HEK293 (cell line): ENCODE measurements around the gene ACTG2.

ENCODE experiments used
- GLI4 ChIP-seq: fragments of 450-650 bp; formaldehyde crosslinking; IDR thresholded peaks from 2 replicates; pipeline ENCODE4 v1.5.1; 2016; ENCODE audit warnings: missing biosample characterization, missing genetic modification characterization
- MZF1 ChIP-seq: fragments of 450-650 bp; formaldehyde crosslinking; IDR thresholded peaks from 2 replicates; pipeline ENCODE4 v1.5.1; 2017; ENCODE audit warnings: missing biosample characterization, missing genetic modification characterization, borderline replicate concordance
- SP7 ChIP-seq: fragments of 450-650 bp; formaldehyde crosslinking; IDR thresholded peaks from 2 replicates; pipeline ENCODE4 v1.5.1; 2016; ENCODE audit warnings: missing biosample characterization, missing genetic modification characterization
- TCF7L2 ChIP-seq: IDR thresholded peaks from 2 replicates; pipeline ENCODE4 v1.6.1; 2011; ENCODE audit warnings: low read depth, mild to moderate bottlenecking, inconsistent platforms, low read length, moderate library complexity, borderline replicate concordance
- ZBTB48 ChIP-seq: fragments of 450-650 bp; formaldehyde crosslinking; IDR thresholded peaks from 2 replicates; pipeline ENCODE4 v1.5.1; 2016; ENCODE audit warnings: missing biosample characterization, missing genetic modification characterization
- ZNF138 ChIP-seq: fragments of 450-650 bp; formaldehyde crosslinking; IDR thresholded peaks from 2 replicates; pipeline ENCODE4 v1.5.1; 2016; ENCODE audit warnings: missing biosample characterization, missing genetic modification characterization, borderline replicate concordance
- ZNF292 ChIP-seq: fragments of 450-650 bp; formaldehyde crosslinking; IDR thresholded peaks from 2 replicates; pipeline ENCODE4 v1.5.1; 2016; ENCODE audit warnings: low read depth, missing biosample characterization, missing genetic modification characterization, borderline replicate concordance
- ZNF639 ChIP-seq: fragments of 450-650 bp; formaldehyde crosslinking; IDR thresholded peaks from 2 replicates; pipeline ENCODE4 v1.5.1; 2016; ENCODE audit warnings: missing biosample characterization, missing genetic modification characterization
- ZNF843 ChIP-seq: fragments of 450-650 bp; formaldehyde crosslinking; IDR thresholded peaks from 2 replicates; pipeline ENCODE4 v1.5.1; 2016; ENCODE audit warnings: missing biosample characterization, missing genetic modification characterization
- ZSCAN5A ChIP-seq: fragments of 450-650 bp; formaldehyde crosslinking; IDR thresholded peaks from 2 replicates; pipeline ENCODE4 v1.5.1; 2016; ENCODE audit warnings: missing biosample characterization, missing genetic modification characterization
- TF ChIP-seq, protein P1 (sequence below): fragments of 450-650 bp; formaldehyde crosslinking; IDR thresholded peaks from 2 replicates; pipeline ENCODE4 v1.5.1; 2016; ENCODE audit warnings: missing biosample characterization, missing genetic modification characterization

ACTG2 gene

GRCh38 chr2:73969356-73969755, 76.5 kb downstream of the ACTG2 start (continued):
- no peak for TF ChIP-seq ZSCAN5A (tag by site-specific recombination)
- no peak for TF ChIP-seq ZNF639 (tag by site-specific recombination)
- TF ChIP-seq TCF7L2 = no peak
- TF ChIP-seq ZBTB48 (tag by site-specific recombination) = no peak
- TF ChIP-seq ZNF138 (tag by site-specific recombination) = no peak
- TF ChIP-seq, protein P1, sequence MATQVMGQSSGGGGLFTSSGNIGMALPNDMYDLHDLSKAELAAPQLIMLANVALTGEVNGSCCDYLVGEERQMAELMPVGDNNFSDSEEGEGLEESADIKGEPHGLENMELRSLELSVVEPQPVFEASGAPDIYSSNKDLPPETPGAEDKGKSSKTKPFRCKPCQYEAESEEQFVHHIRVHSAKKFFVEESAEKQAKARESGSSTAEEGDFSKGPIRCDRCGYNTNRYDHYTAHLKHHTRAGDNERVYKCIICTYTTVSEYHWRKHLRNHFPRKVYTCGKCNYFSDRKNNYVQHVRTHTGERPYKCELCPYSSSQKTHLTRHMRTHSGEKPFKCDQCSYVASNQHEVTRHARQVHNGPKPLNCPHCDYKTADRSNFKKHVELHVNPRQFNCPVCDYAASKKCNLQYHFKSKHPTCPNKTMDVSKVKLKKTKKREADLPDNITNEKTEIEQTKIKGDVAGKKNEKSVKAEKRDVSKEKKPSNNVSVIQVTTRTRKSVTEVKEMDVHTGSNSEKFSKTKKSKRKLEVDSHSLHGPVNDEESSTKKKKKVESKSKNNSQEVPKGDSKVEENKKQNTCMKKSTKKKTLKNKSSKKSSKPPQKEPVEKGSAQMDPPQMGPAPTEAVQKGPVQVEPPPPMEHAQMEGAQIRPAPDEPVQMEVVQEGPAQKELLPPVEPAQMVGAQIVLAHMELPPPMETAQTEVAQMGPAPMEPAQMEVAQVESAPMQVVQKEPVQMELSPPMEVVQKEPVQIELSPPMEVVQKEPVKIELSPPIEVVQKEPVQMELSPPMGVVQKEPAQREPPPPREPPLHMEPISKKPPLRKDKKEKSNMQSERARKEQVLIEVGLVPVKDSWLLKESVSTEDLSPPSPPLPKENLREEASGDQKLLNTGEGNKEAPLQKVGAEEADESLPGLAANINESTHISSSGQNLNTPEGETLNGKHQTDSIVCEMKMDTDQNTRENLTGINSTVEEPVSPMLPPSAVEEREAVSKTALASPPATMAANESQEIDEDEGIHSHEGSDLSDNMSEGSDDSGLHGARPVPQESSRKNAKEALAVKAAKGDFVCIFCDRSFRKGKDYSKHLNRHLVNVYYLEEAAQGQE (tag by site-specific recombination) = no peak
- no peak for TF ChIP-seq ZNF843 (tag by site-specific recombination)
- no peak for TF ChIP-seq SP7 (tag by site-specific recombination)
- no peak for TF ChIP-seq MZF1 (tag by site-specific recombination)
- TF ChIP-seq GLI4 (tag by site-specific recombination) = no peak
- no peak for TF ChIP-seq ZNF292 (tag by site-specific recombination)
